K562 (cell line): ENCODE results near the gene ATRIP. TPM values are rescaled to one million over a fixed set of nuclear protein-coding genes. Genes with fewer than 3 reads are reported as not detected.

Source experiments
- CEBPG ChIP-seq, 3 experiments: fragments of 200-800 bp in 1 of 3; sonication (Bioruptor generic) in 1 of 3; sonication (generic) in 1 of 3; formaldehyde crosslinking in 1 of 3; IDR thresholded peaks in 2 of 3; conservative IDR thresholded peaks in 1 of 3; 2 replicates each; pipeline versions ENCODE4 v1.6.1 to v1.8.0; 2016 to 2022; ENCODE audit warnings: missing compliant biosample characterization in 2 of 3, missing genetic modification characterization in 2 of 3, mild to moderate bottlenecking in 1 of 3, missing genetic modification reagents in 1 of 3
- CHD2 ChIP-seq: IDR thresholded peaks from 2 replicates; pipeline ENCODE4 v1.6.1; 2011; ENCODE audit warnings: low read depth, low read length
- FUS ChIP-seq: fragments of 200-400 bp; formaldehyde crosslinking; optimal IDR thresholded peaks from 2 replicates; pipeline ENCODE3; 2017; ENCODE audit warnings: low read depth, low read length
- ILK ChIP-seq: fragments of 450-650 bp; IDR thresholded peaks from 2 replicates; pipeline ENCODE4 v1.6.1; 2016; ENCODE audit warnings: missing genetic modification characterization, low read depth, mild to moderate bottlenecking, missing compliant biosample characterization, moderate library complexity, borderline replicate concordance
- LEF1 ChIP-seq: fragments of 450-650 bp; IDR thresholded peaks from 2 replicates; pipeline ENCODE4 v1.6.1; 2016; ENCODE audit warnings: mild to moderate bottlenecking
- NFATC3 ChIP-seq: fragments of 450-650 bp; IDR thresholded peaks from 2 replicates; pipeline ENCODE4 v1.6.1; 2017; ENCODE audit warnings: mild to moderate bottlenecking
- PPARD ChIP-seq: fragments of 250-450 bp; sonication (Bioruptor Pico); IDR thresholded peaks from 2 replicates; pipeline ENCODE4 v1.8.0; 2022; ENCODE audit warnings: inconsistent platforms, mild to moderate bottlenecking, moderate library complexity
- PRMT5 ChIP-seq: sonication (generic); formaldehyde crosslinking; IDR thresholded peaks from 2 replicates; pipeline ENCODE4 v1.5.0; 2020; ENCODE audit warnings: missing genetic modification reagents
- RBFOX2 ChIP-seq: fragments of 200-400 bp; formaldehyde crosslinking; IDR thresholded peaks from 2 replicates; pipeline ENCODE4 v1.6.1; 2017; ENCODE audit warnings: low read depth, mild to moderate bottlenecking, low read length, moderate library complexity
- SP2 ChIP-seq: IDR thresholded peaks from 2 replicates; pipeline ENCODE4 v1.6.1; 2011; ENCODE audit warnings: mild to moderate bottlenecking, low read depth, low read length, moderate library complexity; ENCODE audit not compliant: poor library complexity, severe bottlenecking; ENCODE audit errors: extremely low read depth
- SPI1 ChIP-seq: IDR thresholded peaks from 2 replicates; pipeline ENCODE4 v1.6.1; 2011; ENCODE audit warnings: low read depth, low read length, control low read depth, borderline replicate concordance
- SRSF1 ChIP-seq: fragments of 200-400 bp; formaldehyde crosslinking; IDR thresholded peaks from 2 replicates; pipeline ENCODE4 v1.6.1; 2017; ENCODE audit warnings: mild to moderate bottlenecking, low read depth, low read length, moderate library complexity
- TFAP4 ChIP-seq: sonication (generic); formaldehyde crosslinking; IDR thresholded peaks from 2 replicates; pipeline ENCODE4 v1.8.0; 2022; ENCODE audit warnings: missing genetic modification reagents, mild to moderate bottlenecking, moderate library complexity, borderline replicate concordance
- THAP7 ChIP-seq: fragments of 250-450 bp; sonication (Bioruptor Pico); IDR thresholded peaks from 2 replicates; pipeline ENCODE4 v1.5.0; 2021
- ZNF175 ChIP-seq: fragments of 200-800 bp; sonication (Bioruptor generic); IDR thresholded peaks from 2 replicates; pipeline ENCODE4 v1.6.1; 2016; ENCODE audit warnings: low read depth, mild to moderate bottlenecking, missing genetic modification characterization, missing compliant biosample characterization
- ZNF274 ChIP-seq: IDR thresholded peaks from 2 replicates; pipeline ENCODE4 v1.6.1; 2011; ENCODE audit warnings: low read depth, mild to moderate bottlenecking, low read length, moderate library complexity, borderline replicate concordance
- ZNF41 ChIP-seq: fragments of 250-450 bp; sonication (Bioruptor Pico); conservative IDR thresholded peaks from 2 replicates; pipeline ENCODE4 v1.4.0; 2020; ENCODE audit warnings: mild to moderate bottlenecking
- polyA plus RNA-seq, 8 experiments: library from polyadenylated mRNA; depleted of rRNA in 4 of 8; stranded (reverse) in 5 of 8; unstranded in 3 of 8; fragments of >200 nt; fragmentation: Nextera tagmentation in 2 of 8; fragmentation: Illumina TruSeq in 1 of 8; extraction: Ambion mirVana in 2 of 8; extraction: Trizol in 1 of 8; gene quantifications; 2 replicates each; pipeline versions ENCODE4 v1.2.1 to v1.2.3, GENCODE V29; 2011 to 2014; ENCODE audit warnings: inconsistent platforms in 1 of 8, missing spikeins in 1 of 8
- total RNA-seq, 7 experiments: library from RNA; depleted of rRNA in 6 of 7; stranded (reverse); fragments of >200 nt in 6 of 7; fragmentation: Illumina TruSeq in 2 of 7; extraction: Trizol in 2 of 7; gene quantifications; 2 replicates each; pipeline versions ENCODE4 v1.2.1 to v1.2.3, GENCODE V29; 2011 to 2021; ENCODE audit warnings: low replicate concordance in 1 of 7
- TF ChIP-seq, protein P1 (sequence below): fragments of 200-800 bp; sonication (Bioruptor generic); IDR thresholded peaks from 2 replicates; pipeline ENCODE4 v1.6.1; 2017; ENCODE audit warnings: missing genetic modification characterization, missing compliant biosample characterization
- TF ChIP-seq, protein P2 (sequence below): sonication (generic); formaldehyde crosslinking; IDR thresholded peaks from 2 replicates; pipeline ENCODE4 v1.4.0; 2020; ENCODE audit warnings: mild to moderate bottlenecking, missing genetic modification reagents
- TF ChIP-seq, protein P3 (sequence below): fragments of 250-450 bp; sonication (Bioruptor Pico); IDR thresholded peaks from 2 replicates; pipeline ENCODE4 v1.6.1; 2021; ENCODE audit warnings: mild to moderate bottlenecking
- TF ChIP-seq, protein P4 (sequence below): fragments of 250-450 bp; sonication (Bioruptor Pico); IDR thresholded peaks from 2 replicates; pipeline ENCODE4 v1.5.0; 2021

Gene ATRIP
- total and polyA plus RNA-seq, 9 of the 15 experiments (the other 6 are each of a cell fraction or from before 2014, with no cell fraction given), result 1.7 to 15.7 (median 10.5) TPM

DNA sequence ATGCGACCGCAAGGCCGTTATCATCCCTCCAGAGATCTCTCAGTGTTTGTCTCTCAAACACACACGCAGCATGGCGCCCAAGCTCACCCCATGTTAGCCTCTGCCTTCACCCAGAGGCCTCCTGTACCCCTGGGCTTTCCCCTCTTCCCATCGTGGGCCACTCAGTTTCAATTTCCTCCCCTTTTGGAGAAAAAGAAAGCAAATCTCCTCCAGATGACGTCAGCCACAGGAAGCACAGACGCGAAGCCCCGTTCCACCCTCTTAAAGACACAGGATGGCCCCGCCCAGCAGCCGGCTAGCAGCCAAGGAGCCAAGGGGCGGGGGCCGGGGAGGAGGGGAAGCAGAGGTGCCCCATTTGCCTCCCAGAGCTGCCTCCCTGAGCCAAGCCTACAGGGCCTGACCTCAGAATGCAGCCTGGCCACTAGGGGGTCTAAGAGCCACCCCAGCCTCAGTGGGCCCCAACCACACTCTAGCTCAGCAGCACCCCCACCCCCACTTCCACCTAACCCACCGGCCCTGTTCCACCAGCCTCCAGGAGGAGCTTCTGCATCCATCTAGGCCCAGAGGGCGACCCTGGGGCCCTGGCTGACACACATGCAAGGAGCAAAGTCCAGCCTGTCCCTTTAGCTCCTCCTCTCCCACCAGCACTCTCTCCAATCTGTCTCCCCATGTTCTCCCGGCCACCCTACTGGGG, 26.5 kb downstream of the ATRIP start (continued):
- TF ChIP-seq, protein P1, sequence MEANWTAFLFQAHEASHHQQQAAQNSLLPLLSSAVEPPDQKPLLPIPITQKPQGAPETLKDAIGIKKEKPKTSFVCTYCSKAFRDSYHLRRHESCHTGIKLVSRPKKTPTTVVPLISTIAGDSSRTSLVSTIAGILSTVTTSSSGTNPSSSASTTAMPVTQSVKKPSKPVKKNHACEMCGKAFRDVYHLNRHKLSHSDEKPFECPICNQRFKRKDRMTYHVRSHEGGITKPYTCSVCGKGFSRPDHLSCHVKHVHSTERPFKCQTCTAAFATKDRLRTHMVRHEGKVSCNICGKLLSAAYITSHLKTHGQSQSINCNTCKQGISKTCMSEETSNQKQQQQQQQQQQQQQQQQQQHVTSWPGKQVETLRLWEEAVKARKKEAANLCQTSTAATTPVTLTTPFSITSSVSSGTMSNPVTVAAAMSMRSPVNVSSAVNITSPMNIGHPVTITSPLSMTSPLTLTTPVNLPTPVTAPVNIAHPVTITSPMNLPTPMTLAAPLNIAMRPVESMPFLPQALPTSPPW (CRISPR knock-in tag), result peak; percentile 89
- TF ChIP-seq ZNF274 (no peak), THAP7 (no peak), SP2 (no peak), SPI1 (no peak), CEBPG (CRISPR knock-in tag; IDR thresholded peaks at IDR 0.05) (no peak), CEBPG (tag; conservative IDR thresholded peaks at IDR 0.05 in 1 of 2, IDR thresholded peaks at IDR 0.05 in 1 of 2) (no peak), RBFOX2 (peak; percentile 80), ILK (tag) (no peak), PPARD (CRISPR knock-in tag) (no peak), TFAP4 (CRISPR knock-in tag) (peak; percentile 53; the same call in 1 of the 2 replicates), CHD2 (no peak), ZNF175 (CRISPR knock-in tag) (no peak), ZNF41 (CRISPR knock-in tag) (no peak), PRMT5 (CRISPR knock-in tag) (no peak), FUS (no peak), SRSF1 (no peak), NFATC3 (no peak), LEF1 (peak; percentile 49; the same call in 1 of the 2 replicates)
- TF ChIP-seq, protein P2, sequence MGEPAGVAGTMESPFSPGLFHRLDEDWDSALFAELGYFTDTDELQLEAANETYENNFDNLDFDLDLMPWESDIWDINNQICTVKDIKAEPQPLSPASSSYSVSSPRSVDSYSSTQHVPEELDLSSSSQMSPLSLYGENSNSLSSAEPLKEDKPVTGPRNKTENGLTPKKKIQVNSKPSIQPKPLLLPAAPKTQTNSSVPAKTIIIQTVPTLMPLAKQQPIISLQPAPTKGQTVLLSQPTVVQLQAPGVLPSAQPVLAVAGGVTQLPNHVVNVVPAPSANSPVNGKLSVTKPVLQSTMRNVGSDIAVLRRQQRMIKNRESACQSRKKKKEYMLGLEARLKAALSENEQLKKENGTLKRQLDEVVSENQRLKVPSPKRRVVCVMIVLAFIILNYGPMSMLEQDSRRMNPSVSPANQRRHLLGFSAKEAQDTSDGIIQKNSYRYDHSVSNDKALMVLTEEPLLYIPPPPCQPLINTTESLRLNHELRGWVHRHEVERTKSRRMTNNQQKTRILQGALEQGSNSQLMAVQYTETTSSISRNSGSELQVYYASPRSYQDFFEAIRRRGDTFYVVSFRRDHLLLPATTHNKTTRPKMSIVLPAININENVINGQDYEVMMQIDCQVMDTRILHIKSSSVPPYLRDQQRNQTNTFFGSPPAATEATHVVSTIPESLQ, result no peak
- TF ChIP-seq, protein P3, sequence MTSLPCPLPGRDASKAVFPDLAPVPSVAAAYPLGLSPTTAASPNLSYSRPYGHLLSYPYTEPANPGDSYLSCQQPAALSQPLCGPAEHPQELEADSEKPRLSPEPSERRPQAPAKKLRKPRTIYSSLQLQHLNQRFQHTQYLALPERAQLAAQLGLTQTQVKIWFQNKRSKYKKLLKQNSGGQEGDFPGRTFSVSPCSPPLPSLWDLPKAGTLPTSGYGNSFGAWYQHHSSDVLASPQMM (CRISPR knock-in tag), result no peak
- TF ChIP-seq, protein P4, sequence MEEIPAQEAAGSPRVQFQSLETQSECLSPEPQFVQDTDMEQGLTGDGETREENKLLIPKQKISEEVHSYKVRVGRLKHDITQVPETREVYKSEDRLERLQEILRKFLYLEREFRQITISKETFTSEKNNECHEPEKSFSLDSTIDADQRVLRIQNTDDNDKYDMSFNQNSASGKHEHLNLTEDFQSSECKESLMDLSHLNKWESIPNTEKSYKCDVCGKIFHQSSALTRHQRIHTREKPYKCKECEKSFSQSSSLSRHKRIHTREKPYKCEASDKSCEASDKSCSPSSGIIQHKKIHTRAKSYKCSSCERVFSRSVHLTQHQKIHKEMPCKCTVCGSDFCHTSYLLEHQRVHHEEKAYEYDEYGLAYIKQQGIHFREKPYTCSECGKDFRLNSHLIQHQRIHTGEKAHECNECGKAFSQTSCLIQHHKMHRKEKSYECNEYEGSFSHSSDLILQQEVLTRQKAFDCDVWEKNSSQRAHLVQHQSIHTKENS (CRISPR knock-in tag), result no peak
